Measurements from ENCODE around the gene FAM200B. TPM values are rescaled to one million over a fixed set of nuclear protein-coding genes. Genes with fewer than 3 reads are reported as not detected.
A peak's percentile ranks its signal among the peaks of the same experiment; 100 is the strongest.

FAM200B gene
- total and polyA plus RNA-seq, 2 experiments from 2014 or later = 33.2 to 74.6 TPM

- in situ Hi-C loops (cut with MboI) = no loop called here
- H3K4me3 ChIP-seq = no peak overlapping the region
- no peak for TF ChIP-seq EZH2 (IDR thresholded peaks at IDR 0.05; ENCODE audit: insufficient read depth, poor library complexity, severe bottlenecking)
- no peak for TF ChIP-seq EZH2phosphoT487 (IDR thresholded peaks at IDR 0.05; ENCODE audit: insufficient read depth, low read depth)
- no peaks in the 10 kb centered on the region for H3K27me3 ChIP-seq (replicated peaks; ENCODE audit: insufficient read depth)
- H3F3A ChIP-seq (ENCODE audit: insufficient read depth) = peaks cover 47% of the 10 kb centered on the region
- no peaks in the 10 kb centered on the region for H3K36me3 ChIP-seq (ENCODE audit: low read depth)
- H3K79me2 ChIP-seq (ENCODE audit: insufficient read depth) = no peaks in the 10 kb centered on the region
- 97 to 100% methylated on average over 4 of the region's 4 CpGs for WGBS, 2 experiments (ENCODE audit: low coverage in 1 of 2, low lambda C conversion rate in 2 of 2, missing lambda C conversion rate in 2 of 2)
- no peaks in the 10 kb centered on the region for H3K9me3 ChIP-seq (ENCODE audit: low read depth)
- peak overlapping the region; percentile 14; the same call in 1 of the 2 replicates for H3K27ac ChIP-seq
- no peak for DNase-seq
- peaks cover 52% of the 10 kb centered on the region for H3K4me1 ChIP-seq (ENCODE audit: insufficient read depth)
- no peaks in the 10 kb centered on the region for H3K9me2 ChIP-seq (ENCODE audit: insufficient read depth)
- no peaks in the 10 kb centered on the region for H4K20me1 ChIP-seq (ENCODE audit: insufficient read depth)
- H3K9ac ChIP-seq = no peak overlapping the region
- H2AFZ ChIP-seq = no peak overlapping the region
- H3K4me2 ChIP-seq (ENCODE audit: unreplicated experiment) = no peak overlapping the region
Measured at GRCh38 chr4:15694431-15694830, 12.8 kb downstream of the FAM200B start.

GRCh38 chr4:15695240-15695699, 13.6 kb downstream of the FAM200B start:
- peaks cover 38% of the 10 kb centered on the region for H3F3A ChIP-seq (ENCODE audit: insufficient read depth)
- no peaks in the 10 kb centered on the region for H3K27me3 ChIP-seq (replicated peaks; ENCODE audit: insufficient read depth)
- H3K4me3 ChIP-seq = no peak overlapping the region
- H3K9me2 ChIP-seq (ENCODE audit: insufficient read depth) = no peaks in the 10 kb centered on the region
- H4K20me1 ChIP-seq (ENCODE audit: insufficient read depth) = no peaks in the 10 kb centered on the region
- H3K4me2 ChIP-seq (ENCODE audit: unreplicated experiment) = peak overlapping the region; percentile 45
- no peaks in the 10 kb centered on the region for H3K36me3 ChIP-seq (ENCODE audit: low read depth)
- peaks cover 43% of the 10 kb centered on the region for H3K4me1 ChIP-seq (ENCODE audit: insufficient read depth)
- TF ChIP-seq EZH2 (IDR thresholded peaks at IDR 0.05; ENCODE audit: insufficient read depth, poor library complexity, severe bottlenecking) = no peak
- peak; percentile 93 for TF ChIP-seq EZH2phosphoT487 (IDR thresholded peaks at IDR 0.05; ENCODE audit: insufficient read depth, low read depth)
- no peaks in the 10 kb centered on the region for H3K79me2 ChIP-seq (ENCODE audit: insufficient read depth)
- DNase-seq = peak; percentile 96
- no peaks in the 10 kb centered on the region for H3K9me3 ChIP-seq (ENCODE audit: low read depth)
- H2AFZ ChIP-seq = no peak overlapping the region
- WGBS, 2 experiments (ENCODE audit: low coverage in 1 of 2, low lambda C conversion rate in 2 of 2, missing lambda C conversion rate in 2 of 2) = 38 to 39% methylated on average over 10 of the region's 10 CpGs
- in situ Hi-C loops (cut with MboI) = no loop called here
- H3K27ac ChIP-seq = peak overlapping the region; percentile 30
- no peak overlapping the region for H3K9ac ChIP-seq

- no peak for TF ChIP-seq EZH2 (IDR thresholded peaks at IDR 0.05; ENCODE audit: insufficient read depth, poor library complexity, severe bottlenecking)
- no peak for TF ChIP-seq EZH2phosphoT487 (IDR thresholded peaks at IDR 0.05; ENCODE audit: insufficient read depth, low read depth)
- no peaks in the 10 kb centered on the region for H3K9me3 ChIP-seq (ENCODE audit: low read depth)
- H3K9me2 ChIP-seq (ENCODE audit: insufficient read depth) = no peaks in the 10 kb centered on the region
- WGBS, 2 experiments (ENCODE audit: low coverage in 1 of 2, low lambda C conversion rate in 2 of 2, missing lambda C conversion rate in 2 of 2) = 54 to 59% methylated on average over 3 of the region's 3 CpGs
- H3K4me1 ChIP-seq (ENCODE audit: insufficient read depth) = peaks cover 39% of the 10 kb centered on the region
- H3K4me3 ChIP-seq = no peak overlapping the region
- peak overlapping the region; percentile 45 for H3K4me2 ChIP-seq (ENCODE audit: unreplicated experiment)
- DNase-seq = no peak
- H4K20me1 ChIP-seq (ENCODE audit: insufficient read depth) = no peaks in the 10 kb centered on the region
- peak overlapping the region; percentile 30 for H3K27ac ChIP-seq
- in situ Hi-C loops (cut with MboI) = no loop called here
- H2AFZ ChIP-seq = no peak overlapping the region
- H3K27me3 ChIP-seq (replicated peaks; ENCODE audit: insufficient read depth) = no peaks in the 10 kb centered on the region
- H3K36me3 ChIP-seq (ENCODE audit: low read depth) = no peaks in the 10 kb centered on the region
- no peak overlapping the region for H3K9ac ChIP-seq
- peaks cover 35% of the 10 kb centered on the region for H3F3A ChIP-seq (ENCODE audit: insufficient read depth)
- no peaks in the 10 kb centered on the region for H3K79me2 ChIP-seq (ENCODE audit: insufficient read depth)
Measured at GRCh38 chr4:15695729-15696128, 14.1 kb downstream of the FAM200B start.

- Histone ChIP-seq H3K9ac (no peak overlapping the region), H4K20me1 (ENCODE audit: insufficient read depth) (no peaks in the 10 kb centered on the region), H3K36me3 (ENCODE audit: low read depth) (no peaks in the 10 kb centered on the region), H3K4me3 (no peak overlapping the region), H3K79me2 (ENCODE audit: insufficient read depth) (no peaks in the 10 kb centered on the region), H3K4me2 (ENCODE audit: unreplicated experiment) (no peak overlapping the region), H3K9me2 (ENCODE audit: insufficient read depth) (no peaks in the 10 kb centered on the region), H3K27me3 (replicated peaks; ENCODE audit: insufficient read depth) (no peaks in the 10 kb centered on the region), H3K9me3 (ENCODE audit: low read depth) (no peaks in the 10 kb centered on the region), H3K27ac (no peak overlapping the region), H3F3A (ENCODE audit: insufficient read depth) (peaks cover 25% of the 10 kb centered on the region), H3K4me1 (ENCODE audit: insufficient read depth) (peaks cover 27% of the 10 kb centered on the region), H2AFZ (no peak overlapping the region)
- DNase-seq = no peak
- 98 to 100% methylated on average over 1 of the region's 1 CpG for WGBS, 2 experiments (ENCODE audit: low coverage in 1 of 2, low lambda C conversion rate in 2 of 2, missing lambda C conversion rate in 2 of 2)
- in situ Hi-C loops (cut with MboI) = no loop called here
- TF ChIP-seq EZH2phosphoT487 (IDR thresholded peaks at IDR 0.05; ENCODE audit: insufficient read depth, low read depth) (no peak), EZH2 (IDR thresholded peaks at IDR 0.05; ENCODE audit: insufficient read depth, poor library complexity, severe bottlenecking) (no peak)
Measured at GRCh38 chr4:15696866-15697265, 15.2 kb downstream of the FAM200B start.
